WERI-Rb-1 (cell line): ENCODE results near the gene MCM9.

ENCODE experiments used
- DNase-seq: peaks from one replicate; pipeline ENCODE4 v3.0.0-alpha.2; 2020
- H3K27ac ChIP-seq: fragments of 250-450 bp; sonication (Bioruptor Pico); 2 replicates; pipeline ENCODE4 v1.5.1; 2020; ENCODE audit warnings: mild to moderate bottlenecking, moderate library complexity
- H3K27me3 ChIP-seq: fragments of 250-450 bp; sonication (Bioruptor Pico); 2 replicates; pipeline ENCODE4 v1.5.1; 2021; ENCODE audit warnings: mild to moderate bottlenecking, low read depth, moderate library complexity; ENCODE audit not compliant: insufficient read depth, severe bottlenecking
- H3K36me3 ChIP-seq: fragments of 250-450 bp; sonication (Bioruptor Pico); 2 replicates; pipeline ENCODE4 v1.5.1; 2020; ENCODE audit warnings: mild to moderate bottlenecking, moderate library complexity
- H3K4me3 ChIP-seq: 2 replicates; pipeline ENCODE4 v1.5.1; 2011; ENCODE audit warnings: low read depth, mild to moderate bottlenecking, control low read depth, low read length
- H3K9me3 ChIP-seq: fragments of 250-450 bp; sonication (Bioruptor Pico); 2 replicates; pipeline ENCODE4 v1.5.1; 2021; ENCODE audit warnings: mild to moderate bottlenecking, moderate library complexity; ENCODE audit not compliant: severe bottlenecking
- TF ChIP-seq, protein P1 (sequence below): IDR thresholded peaks from 2 replicates; pipeline ENCODE4 v1.5.1; 2011; ENCODE audit warnings: low read depth, mild to moderate bottlenecking, control low read depth, inconsistent platforms, low read length

The MCM9 gene

GRCh38 chr6:118965371-118965770 lies 30.4 kb upstream of the MCM9 start:
- DNase-seq = no peak
- Histone ChIP-seq H3K4me3 (no peak overlapping the region), H3K9me3 (no peaks in the 10 kb centered on the region), H3K27me3 (no peaks in the 10 kb centered on the region), H3K36me3 (no peaks in the 10 kb centered on the region), H3K27ac (no peak overlapping the region)
- TF ChIP-seq, protein P1, sequence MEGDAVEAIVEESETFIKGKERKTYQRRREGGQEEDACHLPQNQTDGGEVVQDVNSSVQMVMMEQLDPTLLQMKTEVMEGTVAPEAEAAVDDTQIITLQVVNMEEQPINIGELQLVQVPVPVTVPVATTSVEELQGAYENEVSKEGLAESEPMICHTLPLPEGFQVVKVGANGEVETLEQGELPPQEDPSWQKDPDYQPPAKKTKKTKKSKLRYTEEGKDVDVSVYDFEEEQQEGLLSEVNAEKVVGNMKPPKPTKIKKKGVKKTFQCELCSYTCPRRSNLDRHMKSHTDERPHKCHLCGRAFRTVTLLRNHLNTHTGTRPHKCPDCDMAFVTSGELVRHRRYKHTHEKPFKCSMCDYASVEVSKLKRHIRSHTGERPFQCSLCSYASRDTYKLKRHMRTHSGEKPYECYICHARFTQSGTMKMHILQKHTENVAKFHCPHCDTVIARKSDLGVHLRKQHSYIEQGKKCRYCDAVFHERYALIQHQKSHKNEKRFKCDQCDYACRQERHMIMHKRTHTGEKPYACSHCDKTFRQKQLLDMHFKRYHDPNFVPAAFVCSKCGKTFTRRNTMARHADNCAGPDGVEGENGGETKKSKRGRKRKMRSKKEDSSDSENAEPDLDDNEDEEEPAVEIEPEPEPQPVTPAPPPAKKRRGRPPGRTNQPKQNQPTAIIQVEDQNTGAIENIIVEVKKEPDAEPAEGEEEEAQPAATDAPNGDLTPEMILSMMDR = no peak

- Histone ChIP-seq H3K27me3 (no peaks in the 10 kb centered on the region), H3K4me3 (no peak overlapping the region), H3K27ac (no peak overlapping the region), H3K36me3 (no peaks in the 10 kb centered on the region), H3K9me3 (no peaks in the 10 kb centered on the region)
- TF ChIP-seq, protein P1 = no peak
- no peak for DNase-seq
Measured at GRCh38 chr6:118963003-118963402, 28.0 kb upstream of the MCM9 start.

DNA sequence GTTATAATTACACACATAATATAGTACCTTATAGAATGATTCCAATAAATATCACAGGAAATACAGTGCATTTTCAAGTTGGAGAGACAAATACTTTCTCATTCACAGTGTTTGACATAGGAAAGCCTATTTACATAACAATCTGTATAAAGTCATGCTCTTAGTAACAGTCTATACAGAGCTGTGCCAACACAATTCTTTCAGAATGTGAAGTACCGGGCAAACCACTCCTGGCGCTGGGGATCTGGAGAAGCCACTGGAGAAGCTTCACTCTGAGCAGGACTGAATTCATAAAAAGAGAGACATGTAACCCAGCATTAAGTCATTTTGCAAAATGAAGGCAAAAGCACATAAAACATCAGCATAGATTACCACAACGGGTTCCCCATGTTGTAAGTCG lies 24.9 kb upstream of the MCM9 start:
- Histone ChIP-seq H3K27me3 (no peaks in the 10 kb centered on the region), H3K36me3 (no peaks in the 10 kb centered on the region), H3K9me3 (no peaks in the 10 kb centered on the region), H3K4me3 (no peak overlapping the region), H3K27ac (no peak overlapping the region)
- TF ChIP-seq, protein P1 = no peak
- no peak for DNase-seq

GRCh38 chr6:118953391-118953790 lies 18.4 kb upstream of the MCM9 start:
- Histone ChIP-seq H3K27ac (no peak overlapping the region), H3K36me3 (no peaks in the 10 kb centered on the region), H3K27me3 (no peaks in the 10 kb centered on the region), H3K4me3 (no peak overlapping the region), H3K9me3 (no peaks in the 10 kb centered on the region)
- TF ChIP-seq, protein P1 = no peak
- no peak for DNase-seq

DNA sequence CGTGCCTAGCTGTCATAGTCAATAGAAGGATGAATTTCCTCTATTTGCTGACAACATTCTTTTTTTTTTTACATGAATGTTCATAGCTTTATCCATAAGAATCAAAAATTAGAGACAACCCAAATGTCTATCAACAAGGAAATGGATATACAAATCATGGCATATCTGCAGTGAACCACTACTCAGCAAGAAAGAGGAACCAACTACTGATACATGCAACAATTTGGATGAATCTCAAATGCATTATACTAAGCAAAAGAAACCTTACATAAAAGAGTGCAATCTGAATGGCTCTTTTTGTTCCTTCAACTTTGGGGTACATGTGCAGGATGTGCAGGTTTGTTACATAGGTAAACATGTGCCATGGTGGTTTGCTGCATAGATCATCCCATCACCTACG lies 17.7 kb upstream of the MCM9 start:
- no peak for DNase-seq
- H3K4me3 ChIP-seq = no peak overlapping the region
- TF ChIP-seq, protein P1 = no peak
- H3K27ac ChIP-seq = no peak overlapping the region
- no peaks in the 10 kb centered on the region for H3K27me3 ChIP-seq
- H3K9me3 ChIP-seq = no peaks in the 10 kb centered on the region
- no peaks in the 10 kb centered on the region for H3K36me3 ChIP-seq

DNA sequence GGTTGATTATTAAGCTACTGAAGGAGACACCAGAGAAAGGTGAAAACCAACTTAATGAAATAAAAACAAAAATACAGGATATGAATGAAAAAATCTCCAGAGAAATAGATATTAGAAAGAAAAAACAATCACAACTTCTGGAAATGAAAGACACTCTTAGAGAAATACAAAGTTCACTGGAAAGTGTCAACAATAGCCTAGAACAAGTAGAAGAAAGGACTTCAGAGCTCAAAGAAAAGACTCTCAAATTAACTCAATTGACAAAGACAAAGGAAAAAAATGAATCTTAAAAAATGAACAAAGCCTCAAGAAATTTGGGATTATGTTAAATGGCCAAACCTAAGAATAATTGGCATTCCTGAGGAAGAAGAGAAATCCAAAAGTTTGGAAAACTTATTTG lies 10.3 kb upstream of the MCM9 start:
- DNase-seq = no peak
- TF ChIP-seq, protein P1 = no peak
- Histone ChIP-seq H3K4me3 (no peak overlapping the region), H3K9me3 (no peaks in the 10 kb centered on the region), H3K36me3 (no peaks in the 10 kb centered on the region), H3K27me3 (no peaks in the 10 kb centered on the region), H3K27ac (no peak overlapping the region)
